Activated naive CD4-positive, alpha-beta T cell treated with Interleukin-2 at 50 U/mL for 16 hours (primary cell): Measurements from ENCODE around the gene KBTBD6.
"Not testable (repeated sequence)": the region's sequence is repeated elsewhere in the genome, so short reads cannot be mapped to it uniquely, and the experiment has no call there.

Source experiments
- DNase-seq: peaks from one replicate; pipeline ENCODE4 v3.0.0-alpha.2; 2020

KBTBD6 gene, protein sequence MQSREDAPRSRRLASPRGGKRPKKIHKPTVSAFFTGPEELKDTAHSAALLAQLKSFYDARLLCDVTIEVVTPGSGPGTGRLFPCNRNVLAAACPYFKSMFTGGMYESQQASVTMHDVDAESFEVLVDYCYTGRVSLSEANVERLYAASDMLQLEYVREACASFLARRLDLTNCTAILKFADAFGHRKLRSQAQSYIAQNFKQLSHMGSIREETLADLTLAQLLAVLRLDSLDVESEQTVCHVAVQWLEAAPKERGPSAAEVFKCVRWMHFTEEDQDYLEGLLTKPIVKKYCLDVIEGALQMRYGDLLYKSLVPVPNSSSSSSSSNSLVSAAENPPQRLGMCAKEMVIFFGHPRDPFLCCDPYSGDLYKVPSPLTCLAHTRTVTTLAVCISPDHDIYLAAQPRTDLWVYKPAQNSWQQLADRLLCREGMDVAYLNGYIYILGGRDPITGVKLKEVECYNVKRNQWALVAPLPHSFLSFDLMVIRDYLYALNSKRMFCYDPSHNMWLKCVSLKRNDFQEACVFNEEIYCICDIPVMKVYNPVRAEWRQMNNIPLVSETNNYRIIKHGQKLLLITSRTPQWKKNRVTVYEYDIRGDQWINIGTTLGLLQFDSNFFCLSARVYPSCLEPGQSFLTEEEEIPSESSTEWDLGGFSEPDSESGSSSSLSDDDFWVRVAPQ

DNA sequence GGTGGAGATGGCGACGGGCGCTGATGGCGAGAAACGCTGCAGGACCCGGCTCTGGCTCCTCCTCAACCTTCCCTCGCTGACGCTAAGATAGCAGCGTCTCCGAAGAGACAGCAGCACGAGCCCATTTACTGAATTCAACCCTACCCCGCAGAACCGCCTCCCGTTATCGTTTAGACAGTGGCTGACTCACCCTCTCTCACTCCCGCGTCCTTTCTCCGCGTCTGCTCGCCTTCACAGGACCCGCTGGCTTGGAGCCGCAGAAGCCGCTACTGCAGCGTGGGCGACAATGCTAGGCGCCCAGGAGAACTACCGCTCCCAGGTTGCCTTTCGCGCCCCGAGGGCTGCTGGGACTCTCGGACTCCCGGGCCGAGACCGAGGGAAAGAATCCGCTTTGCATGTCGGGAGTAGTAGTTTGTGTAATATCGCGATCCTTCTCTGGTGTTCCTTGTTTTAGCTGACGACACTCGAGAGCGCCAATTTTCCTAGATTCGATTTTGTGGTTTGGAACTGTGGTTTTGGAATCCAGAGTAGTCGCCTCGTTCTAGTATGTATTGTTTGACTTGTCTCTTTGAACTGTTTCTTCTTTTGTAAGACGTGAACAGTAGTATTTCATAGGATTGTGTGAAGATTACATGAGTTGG lies at the start of gene KBTBD6:
Gene KBTBD6 (minus strand): TSS at position 291 of the 641 bp plus-strand sequence. CDS start 291 bp downstream, outside the sequence.
- peak; percentile 96 for DNase-seq

DNA sequence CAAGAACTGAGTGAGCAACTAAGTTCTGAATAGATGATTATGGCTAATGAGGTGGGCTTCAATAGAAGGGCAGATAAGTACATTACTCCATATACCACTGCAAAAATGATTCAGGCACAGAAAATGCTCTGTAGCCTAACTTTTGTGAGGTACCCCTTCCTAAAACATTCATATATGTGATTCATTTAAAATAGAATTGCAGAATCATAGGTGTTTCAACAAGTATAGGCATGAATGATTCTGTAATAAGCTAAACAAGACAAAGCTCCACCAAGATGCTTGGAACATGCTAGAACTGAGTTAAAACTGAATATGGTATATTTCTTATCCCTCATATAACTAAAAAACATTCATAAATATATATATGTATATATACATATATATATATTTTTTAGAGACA lies 49.6 kb upstream of the KBTBD6 start:
- no peak for DNase-seq

DNA sequence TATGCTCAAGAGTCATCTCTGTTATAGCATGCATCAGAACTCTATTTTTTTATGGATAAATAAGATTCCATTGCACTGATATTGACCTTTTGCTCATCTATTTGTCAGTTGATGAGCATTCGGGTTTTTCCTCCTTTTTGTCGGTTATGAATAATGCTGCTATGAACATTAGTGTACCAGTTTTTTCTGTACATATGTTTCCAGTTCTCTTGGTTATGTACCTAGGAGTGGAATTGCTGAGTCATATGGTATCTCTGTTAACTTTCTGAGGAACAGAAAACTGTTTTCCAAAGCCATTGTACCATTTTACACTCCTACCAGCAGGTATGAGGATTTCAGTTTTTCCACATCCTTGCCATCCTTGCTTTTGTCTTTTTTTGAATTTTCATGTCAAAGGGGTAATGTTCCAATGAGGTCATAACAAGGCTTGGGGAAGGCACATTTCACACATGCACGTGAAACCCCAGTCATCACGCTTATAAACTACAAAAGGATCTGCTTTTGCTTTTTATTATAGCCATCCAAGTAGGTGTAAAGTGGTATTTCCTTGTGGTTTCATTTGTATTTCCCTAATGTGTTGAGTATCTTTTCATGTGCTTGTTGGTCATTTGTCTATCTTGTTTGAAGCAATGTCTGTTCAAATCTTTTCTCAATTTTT lies 47.1 kb upstream of the KBTBD6 start:
- no peak for DNase-seq

- DNase-seq = no peak
Measured at GRCh38 chr13:41178040-41178439, 45.4 kb upstream of the KBTBD6 start.

DNA sequence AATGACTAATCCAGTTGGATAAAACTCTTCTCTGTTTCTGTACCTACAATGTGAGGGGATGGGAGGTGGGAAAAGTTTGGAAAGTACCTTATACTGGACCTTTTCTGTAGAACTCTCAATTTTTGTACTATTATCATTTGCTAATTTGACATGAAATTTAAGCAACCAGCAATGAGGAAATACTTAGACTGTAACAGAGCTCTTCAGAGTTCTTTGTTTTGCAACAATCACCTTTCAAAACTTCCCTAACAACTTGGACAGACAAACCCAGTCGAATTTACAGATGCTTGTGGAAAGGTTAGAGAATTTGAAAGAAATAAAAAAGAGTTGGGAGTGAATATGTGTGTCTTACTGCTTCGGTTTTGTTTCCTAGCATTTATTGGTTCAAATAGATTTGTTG lies 45.0 kb upstream of the KBTBD6 start:
- DNase-seq = no peak

DNA sequence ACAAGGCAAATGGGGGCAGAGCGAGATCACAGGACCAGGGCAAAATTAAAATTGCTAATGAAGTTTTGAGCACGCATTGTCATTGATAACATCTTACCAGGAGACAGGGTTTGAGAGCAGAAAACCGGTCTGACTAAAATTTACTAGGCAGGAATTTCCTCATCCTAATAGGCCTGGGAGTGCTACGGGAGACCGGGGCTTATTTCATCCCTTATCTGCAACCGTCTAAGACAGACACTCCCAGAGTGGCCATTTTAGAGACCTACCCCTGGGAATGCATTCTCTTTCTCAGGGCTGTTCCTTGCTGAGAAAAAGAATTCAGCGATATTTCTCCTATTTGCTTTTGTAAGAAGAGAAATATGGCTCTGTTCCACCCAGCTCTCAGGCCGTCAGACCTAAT lies 43.0 kb upstream of the KBTBD6 start:
- not testable (repeated sequence) for DNase-seq

GRCh38 chr13:41162151-41162550 lies 29.5 kb upstream of the KBTBD6 start:
- DNase-seq = no peak

GRCh38 chr13:41159174-41159573 lies 26.6 kb upstream of the KBTBD6 start:
- DNase-seq = no peak

DNA sequence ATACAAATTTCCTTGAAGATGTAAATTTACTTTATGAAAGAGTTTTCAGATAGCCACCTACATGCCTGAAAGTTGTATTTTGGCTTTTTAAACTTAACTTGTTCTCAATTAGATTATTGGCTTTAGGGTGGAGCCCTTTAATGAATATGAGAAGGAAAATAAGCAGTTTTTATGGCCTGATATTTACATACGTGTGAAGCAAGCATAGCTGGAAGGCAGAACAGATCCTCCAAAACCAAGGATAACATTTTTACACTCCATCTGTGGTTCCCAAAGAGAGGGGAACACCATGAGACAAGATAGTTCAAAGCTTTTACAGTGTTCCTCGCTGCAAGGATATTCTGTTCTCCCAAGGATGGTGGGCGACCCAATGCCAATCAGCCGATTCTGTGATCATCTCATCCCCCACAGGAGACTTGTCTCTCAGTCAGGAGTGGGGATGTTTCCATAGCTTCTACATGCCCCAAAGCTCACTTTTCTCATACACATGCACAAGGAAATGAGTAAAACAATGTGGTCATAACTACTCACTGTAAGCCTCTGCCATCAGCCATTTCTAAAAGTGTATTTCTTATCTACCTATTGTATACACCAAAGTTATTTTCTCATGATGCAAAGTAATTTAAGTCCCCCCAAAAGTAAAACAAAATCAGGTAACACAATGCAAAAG lies 24.6 kb upstream of the KBTBD6 start:
- no peak for DNase-seq

DNA sequence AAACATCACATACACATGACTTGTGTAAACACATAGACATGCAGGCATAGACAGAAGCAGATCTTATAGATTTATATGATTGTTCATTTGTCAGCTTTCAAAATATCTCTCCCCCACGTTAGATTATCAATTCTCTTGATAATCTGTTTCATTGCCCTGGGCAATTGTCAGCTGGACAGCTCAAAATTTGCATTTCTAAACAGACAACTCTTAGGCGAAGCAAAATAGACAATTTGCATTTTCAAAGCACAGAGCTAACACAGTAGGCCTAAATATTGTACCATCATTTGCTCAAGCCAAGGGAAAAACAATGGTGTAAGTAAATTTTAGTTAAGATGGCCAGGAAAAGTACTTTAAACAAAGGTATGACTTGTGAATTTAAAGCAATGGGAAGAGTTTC lies 24.0 kb upstream of the KBTBD6 start:
- no peak for DNase-seq

DNA sequence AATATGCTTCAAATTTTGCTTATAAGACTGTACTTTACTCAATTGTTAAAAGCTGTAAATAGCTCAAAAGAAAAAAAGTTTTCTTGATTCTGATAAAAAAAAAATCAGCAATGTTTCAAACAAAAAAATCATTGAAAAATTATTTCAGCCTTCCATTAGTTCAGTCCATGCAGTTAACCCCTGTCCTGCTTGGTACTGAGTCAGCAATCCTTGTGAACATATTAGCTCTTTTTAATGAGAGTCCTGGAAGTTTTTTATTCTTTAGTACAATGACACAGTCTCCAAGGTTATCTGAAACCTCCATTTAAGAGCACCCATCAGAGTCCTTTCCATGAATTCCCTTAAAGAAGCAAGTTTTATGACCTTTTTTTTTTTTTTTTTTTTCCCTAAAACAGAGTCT lies 21.4 kb upstream of the KBTBD6 start:
- no peak for DNase-seq

DNA sequence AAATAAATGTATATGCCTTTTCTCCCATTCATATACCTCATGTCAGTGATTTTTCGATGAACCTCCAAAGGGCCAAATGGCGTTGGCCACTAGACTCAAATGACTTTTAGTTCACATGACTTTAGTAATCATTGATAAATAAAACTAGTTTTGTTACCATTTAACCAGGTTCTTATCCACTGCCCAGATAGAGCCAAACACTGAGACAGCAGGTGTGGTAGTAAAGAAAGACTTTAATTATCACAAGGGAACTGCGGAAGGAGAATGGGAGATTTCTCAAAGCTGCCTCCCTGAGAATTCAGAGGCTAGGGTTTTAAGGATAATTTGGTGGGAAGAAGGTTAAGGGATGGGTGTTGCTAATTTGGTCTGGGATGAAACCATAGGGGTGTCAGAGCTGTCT lies 19.4 kb upstream of the KBTBD6 start:
- no peak for DNase-seq

DNA sequence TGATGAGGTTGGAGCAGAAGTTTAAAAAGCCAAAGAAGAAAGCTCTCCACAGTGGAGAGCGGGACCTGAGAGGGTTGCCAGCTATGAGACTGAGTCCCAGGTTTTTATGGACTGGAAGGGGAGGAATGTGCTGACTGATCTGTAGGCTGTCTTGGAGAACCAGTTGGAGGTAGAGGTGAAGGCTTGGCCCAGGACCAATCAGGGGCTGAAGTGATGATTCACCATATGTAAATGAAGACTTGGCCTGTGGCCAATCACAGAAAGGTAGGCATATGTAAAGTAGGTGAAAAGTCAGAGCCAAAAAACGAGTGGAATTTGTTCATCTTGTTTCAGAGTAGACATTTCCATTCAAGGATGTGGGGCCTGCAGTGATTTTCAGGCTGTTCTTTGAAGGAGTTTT lies 17.5 kb upstream of the KBTBD6 start:
- no peak for DNase-seq

- no peak for DNase-seq
Measured at GRCh38 chr13:41148419-41149283, 16.0 kb upstream of the KBTBD6 start.

DNA sequence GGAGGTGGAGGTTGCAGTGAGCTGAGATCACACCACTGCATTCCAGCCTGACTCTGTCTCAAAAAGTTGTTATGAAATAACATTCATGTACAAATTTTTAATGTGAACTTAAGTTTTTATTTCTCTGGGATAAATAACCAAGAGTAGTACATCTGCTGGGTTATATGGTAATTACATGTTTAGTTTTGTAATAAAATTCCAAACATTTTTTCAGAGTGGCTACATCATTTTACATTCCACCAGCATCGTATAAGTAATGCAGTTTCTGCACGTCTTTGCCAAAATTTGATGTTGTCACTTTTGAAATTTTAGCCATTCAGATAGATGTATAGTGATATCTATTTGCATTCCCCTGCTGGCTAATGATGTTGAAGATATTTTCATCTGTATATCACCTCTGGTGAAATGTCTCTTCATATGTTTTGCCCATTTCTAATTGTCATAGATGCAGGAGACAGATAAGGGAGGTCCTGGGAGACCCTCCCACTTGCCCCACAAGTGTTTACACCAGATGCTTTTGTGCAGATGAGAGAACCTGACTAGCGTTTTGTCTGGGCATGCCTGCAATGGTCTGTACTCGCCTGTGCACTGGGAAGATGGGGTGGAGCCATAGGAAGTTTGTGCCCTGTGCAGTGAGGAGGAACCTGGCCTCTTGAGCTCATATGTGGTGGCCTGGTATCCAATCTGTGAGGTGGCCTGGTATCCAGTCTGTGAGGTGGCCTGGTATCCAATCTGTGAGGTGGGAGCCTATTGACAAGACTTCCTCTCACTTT lies 12.7 kb upstream of the KBTBD6 start:
- no peak for DNase-seq

DNA sequence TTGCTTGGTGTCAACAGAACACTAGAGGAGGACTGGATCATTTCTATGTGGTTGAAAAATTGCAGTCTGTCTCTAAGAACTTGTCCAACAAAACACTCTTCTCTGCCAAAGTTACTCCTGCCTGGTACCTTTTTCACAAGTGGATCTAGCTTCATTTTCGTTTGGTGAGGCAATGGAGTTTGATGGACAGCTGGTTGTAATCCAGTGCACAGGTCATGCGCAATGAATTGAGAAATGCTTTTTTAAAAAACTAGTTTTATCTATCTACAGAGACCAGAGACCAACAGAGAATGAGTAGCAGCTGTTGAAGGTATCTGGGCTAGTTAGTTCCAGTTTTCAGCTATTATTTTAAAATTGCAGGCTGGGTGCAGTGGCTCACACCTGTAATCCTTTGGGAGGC lies 12.0 kb upstream of the KBTBD6 start:
- no peak for DNase-seq

- DNase-seq = no peak
Measured at GRCh38 chr13:41139296-41139966, 6.8 kb upstream of the KBTBD6 start.

- no peak for DNase-seq
Measured at GRCh38 chr13:41137951-41138350, 5.3 kb upstream of the KBTBD6 start.

DNA sequence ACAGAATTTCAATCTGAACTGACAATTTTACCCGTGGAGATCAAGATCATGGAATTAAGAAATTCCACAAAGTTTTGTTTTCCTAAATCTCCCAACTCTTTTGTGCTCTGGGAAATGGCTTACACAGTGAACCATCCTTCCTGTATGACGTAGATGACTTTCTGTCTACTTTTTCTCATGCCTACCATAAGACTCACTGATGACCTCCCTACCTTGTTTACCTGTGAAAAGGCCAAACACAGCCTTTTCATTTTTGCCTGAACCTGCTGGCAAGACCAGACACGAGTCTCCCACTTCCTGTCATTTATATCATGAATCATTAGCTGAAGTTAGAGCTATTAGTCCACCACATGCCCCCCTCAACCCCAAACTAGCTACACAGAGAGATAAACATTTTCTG lies 4.6 kb upstream of the KBTBD6 start:
- DNase-seq = no peak

GRCh38 chr13:41136396-41137031 lies 3.9 kb upstream of the KBTBD6 start:
- DNase-seq = no peak
